ENCODE results near the gene ZNF433.
"Not testable (repeated sequence)": the region's sequence is repeated elsewhere in the genome, so short reads cannot be mapped to it uniquely, and the experiment has no call there.

The ZNF433 gene

DNA sequence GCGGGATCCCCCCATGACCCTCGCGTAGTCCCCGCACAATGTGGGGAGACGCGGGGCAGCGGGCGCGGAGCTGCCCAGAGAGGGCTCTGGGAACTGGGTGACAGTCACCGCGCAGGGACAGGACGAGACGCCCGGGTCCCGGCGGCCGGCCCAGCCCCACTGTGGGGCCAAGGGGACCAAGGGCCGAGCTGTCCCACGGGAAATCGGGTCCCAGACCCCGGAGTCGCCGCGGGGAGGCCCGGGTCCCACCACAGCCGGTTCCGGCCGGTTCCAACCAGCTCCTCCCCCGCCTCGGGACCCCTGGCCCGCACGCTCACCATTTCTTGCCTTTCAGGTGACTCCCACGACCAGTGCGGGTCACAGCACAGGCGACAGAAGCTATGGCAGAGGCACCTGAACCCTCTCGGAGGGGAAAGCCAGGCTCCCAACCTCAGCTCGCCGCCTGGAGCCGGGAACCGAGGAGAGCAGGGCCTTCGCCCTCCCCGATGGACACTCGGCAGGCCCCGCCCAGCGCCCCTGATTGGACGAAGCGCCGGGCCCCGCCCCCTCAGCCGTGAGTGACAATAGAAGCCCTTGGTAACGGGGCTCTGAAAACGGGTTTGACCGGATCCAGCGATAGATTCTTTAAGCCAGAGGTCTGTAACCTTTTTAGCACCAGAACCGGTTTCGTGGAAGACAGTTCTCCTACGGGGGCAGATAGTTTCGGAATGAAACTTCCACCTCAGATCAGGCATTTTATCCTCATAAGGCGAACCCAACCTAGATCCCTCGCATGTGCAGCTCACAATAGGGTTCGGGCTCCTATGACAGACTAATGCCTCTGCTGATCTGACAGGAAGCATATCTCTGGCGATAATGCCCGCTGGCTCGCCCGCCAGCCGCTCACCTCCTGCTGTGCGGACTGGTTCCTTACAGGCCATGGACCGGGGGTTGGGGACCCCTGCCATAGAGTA, at the start of gene ZNF433:
Gene ZNF433 (minus strand): TSS at position 460 of the 953 bp plus-strand sequence. CDS start 140 bp downstream, at position 320.
- peak; percentile 22 for DNase-seq (ENCODE audit: low read depth)

DNA sequence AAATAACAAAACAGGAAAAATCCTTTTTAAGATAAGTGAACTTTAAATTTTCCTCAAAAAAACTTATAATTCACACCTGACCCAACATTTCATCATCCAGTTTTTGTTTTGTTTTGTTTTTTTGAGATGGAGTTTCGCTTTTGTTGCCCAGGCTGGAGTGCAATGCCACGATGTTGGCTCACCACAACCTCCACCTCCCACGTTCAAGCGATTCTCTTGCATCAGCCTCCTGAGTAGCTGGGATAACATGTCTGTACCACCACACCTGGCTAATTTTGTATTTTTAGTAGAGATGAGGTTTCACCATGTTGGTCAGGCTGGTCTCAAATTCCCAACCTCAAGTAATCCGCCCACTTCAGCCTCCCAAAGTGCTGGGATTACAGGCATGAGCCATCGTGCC, 47.9 kb upstream of the ZNF433 start:
- DNase-seq (ENCODE audit: low read depth): not testable (repeated sequence)

DNA sequence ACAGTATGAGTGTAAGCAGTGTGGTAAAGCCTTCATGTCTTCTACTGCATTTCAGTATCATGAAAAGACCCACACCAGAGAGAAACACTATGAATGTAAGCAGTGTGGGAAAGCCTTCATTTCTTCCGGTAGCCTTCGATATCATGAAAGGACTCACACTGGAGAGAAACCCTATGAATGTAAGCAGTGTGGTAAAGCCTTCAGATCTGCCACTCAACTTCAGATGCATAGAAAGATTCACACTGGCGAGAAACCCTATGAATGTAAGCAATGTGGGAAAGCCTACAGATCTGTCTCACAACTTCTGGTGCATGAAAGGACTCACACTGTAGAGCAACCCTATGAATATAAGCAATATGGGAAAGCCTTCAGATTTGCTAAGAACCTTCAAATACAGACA, 41.9 kb upstream of the ZNF433 start:
- DNase-seq (ENCODE audit: low read depth): no peak

DNA sequence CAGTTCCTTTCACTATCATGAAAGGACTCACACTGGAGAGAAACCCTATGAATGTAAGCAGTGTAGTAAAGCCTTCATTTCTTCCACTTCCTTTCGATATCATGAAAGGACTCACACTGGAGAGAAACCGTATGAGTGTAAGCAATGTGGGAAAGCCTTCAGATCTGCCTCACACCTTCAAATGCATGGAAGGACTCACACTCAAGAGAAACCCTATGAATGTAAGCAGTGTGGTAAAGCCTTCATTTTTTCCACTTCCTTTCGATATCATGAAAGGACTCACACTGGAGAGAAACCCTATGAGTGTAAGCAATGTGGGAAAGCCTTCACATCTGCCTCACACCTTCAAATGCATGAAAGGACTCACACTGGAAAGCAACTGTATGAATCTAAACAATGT, 40.9 kb upstream of the ZNF433 start:
- DNase-seq (ENCODE audit: low read depth): not testable (repeated sequence)

DNA sequence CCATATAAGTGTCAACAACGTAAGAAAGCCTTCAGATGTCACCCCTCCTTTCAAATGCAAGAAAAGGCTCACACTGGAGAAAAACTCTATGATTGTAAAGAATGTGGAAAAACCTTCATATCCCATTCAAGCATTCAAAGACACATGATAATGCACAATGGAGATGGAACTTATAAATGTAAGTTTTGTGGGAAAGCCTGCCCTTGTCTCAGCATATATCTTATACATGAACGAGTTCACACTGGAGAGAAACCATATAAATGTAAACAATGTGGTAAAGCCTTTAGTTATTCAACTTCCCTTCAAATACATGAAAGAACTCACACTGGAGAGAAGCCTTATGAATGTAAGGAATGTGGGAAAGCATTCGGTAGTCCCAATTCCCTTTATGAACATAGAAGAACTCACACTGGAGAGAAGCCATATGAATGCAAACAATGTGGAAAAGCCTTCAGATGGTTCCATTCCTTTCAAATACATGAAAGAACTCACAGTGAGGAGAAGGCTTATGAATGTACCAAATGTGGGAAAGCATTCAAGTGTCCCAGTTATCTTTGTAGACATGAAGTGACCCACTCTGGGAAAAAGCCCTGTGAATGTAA, 40.2 kb upstream of the ZNF433 start:
- DNase-seq (ENCODE audit: low read depth): no peak

DNA sequence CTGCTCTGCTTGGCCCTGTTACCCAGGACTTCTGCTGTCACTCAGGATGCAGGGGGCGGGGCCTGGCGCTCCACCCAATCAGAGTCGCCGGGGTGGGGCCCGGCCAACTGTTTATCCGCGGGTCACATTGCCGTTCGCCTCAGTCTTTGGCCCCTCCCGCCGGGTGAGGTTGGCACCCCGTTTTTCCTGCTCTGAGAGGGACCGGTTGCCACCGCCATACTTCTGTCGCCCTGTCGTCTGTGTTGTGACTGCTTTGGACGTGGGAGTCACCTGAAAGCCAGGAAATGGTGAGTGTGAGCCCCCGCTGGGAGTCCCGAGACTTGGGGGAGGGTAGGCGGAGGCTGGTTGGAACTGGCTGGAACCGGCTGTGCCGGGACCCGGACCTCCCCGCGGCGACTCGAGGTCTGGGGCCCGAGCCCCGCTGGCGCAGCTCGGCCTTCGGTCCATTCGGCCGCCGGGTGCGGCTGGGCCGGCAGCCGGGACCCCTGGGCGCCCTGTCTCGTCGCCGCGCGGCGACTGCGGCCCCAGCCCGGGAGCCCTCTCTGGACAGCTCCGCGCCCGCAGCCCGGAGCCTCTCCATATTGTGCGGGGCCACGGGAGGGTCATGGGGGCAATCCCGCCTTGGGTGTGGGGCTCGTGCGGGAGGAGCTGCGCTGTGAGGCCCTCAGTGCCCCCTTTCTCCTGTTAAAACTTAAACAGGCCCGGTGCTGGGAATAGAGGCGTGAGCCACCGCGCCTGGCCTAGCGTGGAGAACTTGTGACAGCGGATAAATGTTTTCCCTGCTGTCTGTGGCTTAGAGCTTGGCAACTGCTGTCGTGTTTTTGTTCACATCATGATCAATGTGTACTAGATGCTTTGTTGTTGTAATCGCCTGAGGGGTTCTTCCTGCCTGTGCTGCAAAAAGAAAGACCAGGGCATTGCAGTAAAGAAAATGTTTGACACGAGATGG, 29.4 kb upstream of the ZNF433 start, which contains the start of gene ZNF844:
Gene ZNF844 (plus strand): TSS at position 142 of the 949 bp plus-strand sequence. CDS start 143 bp downstream, at position 285.
- DNase-seq (ENCODE audit: low read depth): peak; percentile 41

DNA sequence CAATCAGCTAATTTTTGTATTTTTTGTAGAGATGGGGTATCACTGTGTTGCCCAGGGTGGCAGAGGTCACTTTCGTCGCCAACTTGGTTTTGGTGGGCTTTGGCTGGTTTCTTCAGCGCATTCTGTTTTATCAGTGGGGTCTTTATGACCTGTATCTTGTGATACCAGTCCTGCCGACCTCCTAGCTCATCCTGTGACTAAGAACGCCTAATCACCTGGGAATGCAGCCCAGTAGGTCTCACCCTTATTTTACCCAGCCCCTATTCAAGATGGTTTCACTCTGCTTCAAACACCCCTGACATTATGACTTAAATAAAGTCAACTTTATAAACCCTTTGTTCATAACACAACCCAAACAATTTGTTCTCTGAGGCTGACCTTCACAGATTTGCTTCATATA, 20.3 kb upstream of the ZNF433 start:
- no peak for DNase-seq (ENCODE audit: low read depth)

DNA sequence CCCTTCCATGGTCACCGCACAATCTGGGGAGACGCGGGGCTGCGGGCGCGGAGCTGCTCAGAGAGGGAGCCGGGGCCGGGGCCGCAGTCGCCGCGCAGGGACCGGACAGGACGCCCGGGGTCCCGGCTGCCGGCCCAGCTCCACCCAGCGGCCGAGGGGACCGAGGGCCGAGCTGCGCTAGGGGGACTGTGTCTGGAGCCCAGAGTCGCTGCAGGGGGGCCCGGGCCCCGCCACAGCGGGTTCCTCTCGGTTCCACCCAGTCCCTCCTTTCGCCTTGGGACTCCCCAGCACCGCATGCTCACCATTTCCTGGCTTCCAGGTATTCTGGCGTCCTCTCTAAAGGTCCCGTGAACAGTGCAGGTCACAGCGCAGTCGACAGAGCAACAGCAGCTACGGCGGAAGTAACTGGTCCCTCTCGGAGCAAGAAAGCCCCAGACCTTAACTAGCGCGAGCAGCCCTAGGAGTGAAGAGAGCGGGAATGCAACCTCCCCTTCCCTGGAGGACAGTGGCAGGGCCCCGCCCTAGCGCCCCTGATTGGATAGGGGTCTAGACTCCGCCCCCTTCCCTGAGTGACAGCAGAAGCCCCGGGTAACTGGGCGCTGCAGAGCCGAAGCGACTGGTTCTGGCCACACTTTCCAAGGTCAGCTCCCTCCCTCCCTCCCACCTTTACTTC, 17.2 kb upstream of the ZNF433 start, which contains the start of gene ZNF878:
Gene ZNF878 (minus strand): TSS at position 465 of the 673 bp plus-strand sequence. CDS start 160 bp downstream, at position 305.
- peak; percentile 36 for DNase-seq (ENCODE audit: low read depth)

DNA sequence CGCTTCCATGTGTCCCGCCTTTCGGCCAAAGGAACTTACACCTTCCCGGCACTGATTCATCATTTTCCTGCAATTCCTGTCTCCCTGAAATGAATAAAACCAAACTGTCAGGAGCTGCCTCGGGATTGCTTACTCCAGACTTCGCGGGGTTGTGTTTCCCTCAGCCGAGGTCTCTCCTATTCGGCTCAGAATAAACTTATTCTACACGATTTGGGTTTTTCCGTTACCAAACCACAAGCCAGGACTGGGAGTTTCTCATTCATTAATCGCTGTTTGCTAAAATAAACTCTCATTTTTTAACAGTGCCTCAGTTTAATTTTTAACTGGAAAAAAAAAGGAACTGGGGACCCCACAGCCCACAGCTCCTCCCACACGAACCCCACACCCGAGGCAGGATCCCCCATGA, 16.6 kb upstream of the ZNF433 start:
- DNase-seq (ENCODE audit: low read depth): no peak

DNA sequence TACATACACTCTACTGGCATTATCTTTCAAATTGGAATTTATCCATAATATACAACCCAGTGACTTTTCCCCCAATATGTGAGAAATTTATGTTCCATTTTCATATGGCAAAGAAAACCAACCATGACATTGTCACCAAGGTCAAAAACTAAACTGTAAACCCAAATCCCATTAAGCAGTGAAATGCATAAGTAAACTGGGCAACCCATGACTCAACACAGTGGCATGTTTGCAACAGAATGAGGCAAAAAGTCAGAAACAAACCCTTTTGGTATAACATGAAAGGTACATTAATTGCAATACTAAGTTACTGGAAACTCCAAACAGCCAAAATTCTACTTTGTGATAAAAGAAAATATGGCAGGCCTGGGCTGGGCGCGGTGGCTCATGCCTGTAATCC, 12.4 kb upstream of the ZNF433 start:
- DNase-seq (ENCODE audit: low read depth): no peak

DNA sequence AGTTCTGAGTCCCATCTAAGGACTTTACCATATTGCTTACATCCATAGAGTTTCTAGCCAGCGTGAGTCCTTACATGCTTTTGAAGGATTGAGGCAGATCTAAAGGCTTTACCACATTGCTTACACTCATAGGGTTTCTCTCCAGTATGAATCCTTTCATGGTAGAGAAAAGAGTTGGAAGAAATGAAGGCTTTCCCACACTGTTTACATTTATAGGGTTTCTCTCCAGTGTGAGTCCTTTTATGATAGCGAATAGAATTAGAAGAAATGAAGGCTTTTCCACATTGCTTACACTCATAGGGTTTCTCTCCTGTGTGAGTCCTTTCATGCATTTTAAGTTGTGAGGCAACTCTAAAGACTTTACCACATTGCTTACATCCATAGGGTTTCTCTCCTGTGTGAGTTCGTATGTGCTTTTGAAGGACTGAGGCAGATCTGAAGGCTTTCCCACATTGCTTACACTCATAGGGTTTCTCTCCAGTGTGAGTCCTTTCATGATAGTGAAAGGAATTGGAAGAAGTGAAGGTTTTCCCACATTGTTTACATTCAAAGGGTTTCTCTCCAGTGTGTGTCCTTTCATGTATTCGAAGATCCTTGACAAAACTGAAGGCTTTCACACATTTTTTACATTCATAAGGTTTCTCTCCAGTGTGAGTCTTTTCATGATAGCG, 8.4 kb upstream of the ZNF433 start:
- no peak for DNase-seq (ENCODE audit: low read depth)

DNA sequence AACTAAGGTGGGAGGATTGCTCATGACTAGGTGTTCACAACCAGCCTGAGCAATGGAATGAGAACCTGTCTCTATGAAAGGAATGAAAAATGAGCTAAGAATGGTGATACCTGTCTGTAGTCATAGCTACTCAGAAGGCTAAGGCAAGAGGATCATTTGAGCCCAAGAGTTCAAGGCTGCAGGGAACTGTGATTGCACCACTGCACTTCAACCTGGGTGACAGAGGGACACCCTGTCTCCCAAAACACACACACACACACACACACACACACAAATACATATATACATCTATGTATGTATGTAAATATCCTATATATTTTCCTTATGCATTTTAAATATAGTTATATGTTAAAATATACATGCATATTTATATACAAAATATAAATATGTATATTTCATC, 7.4 kb upstream of the ZNF433 start:
- DNase-seq (ENCODE audit: low read depth): no peak

DNA sequence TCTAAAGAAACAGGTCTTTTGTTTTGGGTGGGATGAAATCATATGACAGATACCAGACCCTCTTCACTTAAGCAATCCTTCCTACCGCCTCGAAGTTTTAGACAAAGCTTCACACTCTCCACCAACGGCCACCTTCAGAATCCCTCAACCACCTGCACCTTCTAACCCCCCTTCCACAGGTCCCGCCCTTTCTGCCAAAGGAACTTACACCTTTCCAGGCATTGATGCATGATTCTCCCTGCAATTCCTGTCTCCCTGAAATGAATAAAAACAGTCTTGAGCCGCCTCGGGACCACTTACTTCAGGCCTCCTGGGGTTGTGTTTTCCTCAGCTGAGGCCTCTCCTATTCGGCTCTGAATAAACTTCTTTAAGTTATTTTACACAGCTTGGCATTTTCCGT, 859 bp downstream of the ZNF433 start:
- DNase-seq (ENCODE audit: low read depth): no peak

DNA sequence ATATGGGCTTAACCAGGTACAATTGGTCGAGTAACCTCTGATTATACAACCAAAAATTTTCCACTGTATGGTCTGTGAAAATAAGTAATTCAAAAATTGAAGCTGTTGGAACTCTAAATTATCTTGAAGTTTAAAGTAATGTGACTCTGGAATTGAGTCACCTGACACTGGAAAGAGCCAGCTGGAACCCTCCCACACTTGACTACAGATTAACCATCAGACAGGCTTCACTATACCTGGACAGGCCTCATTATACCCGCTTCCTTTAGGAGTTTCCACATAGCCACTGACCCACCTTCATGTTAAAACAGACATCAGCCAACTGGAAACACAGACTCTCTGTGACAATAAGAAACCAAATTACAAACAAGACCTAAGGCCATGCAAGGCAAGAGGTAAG, 1.3 kb downstream of the ZNF433 start:
- no peak for DNase-seq (ENCODE audit: low read depth)

DNA sequence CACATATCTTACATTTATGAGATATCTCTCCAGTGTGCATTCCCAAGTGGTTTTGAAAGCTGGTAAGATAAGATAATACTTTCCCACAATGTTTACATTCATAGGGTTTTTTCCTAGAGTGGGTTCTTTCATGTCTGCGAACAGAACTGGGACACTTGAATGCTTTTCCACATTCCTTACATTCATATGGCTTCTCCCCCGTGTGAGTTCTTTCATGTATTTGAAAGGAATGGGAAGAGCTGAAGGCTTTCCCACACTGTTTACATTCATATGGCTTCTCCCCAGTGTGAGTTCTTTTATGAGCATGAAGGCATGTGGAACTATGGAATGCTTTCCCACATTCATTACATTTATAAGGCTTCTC, 19.7 kb downstream of the ZNF433 start:
- DNase-seq (ENCODE audit: low read depth): no peak

DNA sequence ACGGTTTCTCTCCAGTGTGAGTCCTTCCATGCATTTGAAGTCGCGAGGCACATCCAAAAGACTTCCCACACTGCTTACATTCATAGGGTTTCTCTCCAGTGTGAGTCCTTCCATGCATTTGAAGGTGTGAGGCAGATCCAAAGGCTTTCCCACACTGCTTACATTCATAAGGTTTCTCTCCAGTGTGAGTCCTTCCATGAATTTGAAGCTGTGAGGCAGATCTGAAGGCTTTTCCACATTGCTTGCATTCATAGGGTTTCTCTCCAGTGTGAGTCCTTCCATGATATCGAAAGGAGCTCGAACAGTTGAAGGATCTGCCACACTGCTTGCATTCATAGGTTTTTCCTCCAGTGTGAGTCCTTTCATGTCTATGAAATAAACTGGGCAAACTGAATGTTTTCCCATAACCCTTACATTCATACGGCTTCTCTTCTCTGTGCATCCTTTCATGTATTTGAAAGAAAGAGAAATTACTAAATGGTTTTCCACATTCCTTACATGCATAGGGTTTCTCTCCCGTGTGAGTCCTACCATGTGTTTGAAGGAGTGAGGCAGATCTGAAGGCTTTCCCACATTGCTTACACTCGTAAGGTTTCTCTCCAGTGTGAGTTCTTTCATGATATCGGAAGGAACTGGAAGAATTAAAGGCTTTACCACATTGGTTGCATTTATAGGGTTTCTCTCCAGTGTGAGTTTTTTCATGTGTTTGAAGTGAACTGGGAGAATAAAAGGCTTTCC, 20.3 kb downstream of the ZNF433 start:
- DNase-seq (ENCODE audit: low read depth): no peak

DNA sequence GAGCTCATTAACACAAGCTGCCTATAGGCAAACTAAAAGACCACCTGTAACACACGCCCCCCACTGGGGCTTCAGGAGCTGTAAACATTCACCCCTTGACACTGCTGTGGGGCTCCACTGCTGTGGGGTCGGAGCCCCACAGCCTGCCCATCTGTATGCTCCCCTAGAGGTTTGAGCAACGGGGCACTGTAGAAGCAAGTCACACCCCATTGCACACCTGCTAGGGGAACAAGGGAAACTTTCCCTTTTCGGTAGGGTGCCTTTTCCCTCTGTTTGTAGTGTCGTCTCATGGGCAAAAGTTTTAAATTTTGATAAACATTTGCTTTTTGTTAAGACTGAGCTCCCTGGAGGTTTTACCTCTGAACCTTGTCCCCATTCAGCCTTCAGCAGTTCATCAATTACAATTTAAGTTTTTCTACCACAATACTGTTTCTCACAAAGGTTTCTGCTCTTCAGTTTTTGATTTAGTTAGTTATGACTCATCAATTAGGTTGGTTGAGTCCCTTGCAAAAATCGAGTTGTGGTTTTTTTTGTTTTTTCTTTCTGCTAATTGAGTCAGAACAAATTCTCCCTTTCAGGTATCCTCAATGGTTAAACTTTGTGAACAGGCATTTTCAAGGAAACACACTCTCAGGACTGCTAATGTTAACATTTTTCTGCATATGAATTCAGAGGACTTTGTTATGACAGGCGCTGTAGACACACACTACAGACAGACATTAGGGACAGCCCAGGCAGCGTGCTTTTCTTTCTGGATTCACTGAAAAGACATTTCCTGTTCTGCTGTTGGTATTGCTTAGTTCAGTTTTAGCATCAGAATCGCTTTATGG, 35.1 kb downstream of the ZNF433 start:
- peak; percentile 14 for DNase-seq (ENCODE audit: low read depth)

DNA sequence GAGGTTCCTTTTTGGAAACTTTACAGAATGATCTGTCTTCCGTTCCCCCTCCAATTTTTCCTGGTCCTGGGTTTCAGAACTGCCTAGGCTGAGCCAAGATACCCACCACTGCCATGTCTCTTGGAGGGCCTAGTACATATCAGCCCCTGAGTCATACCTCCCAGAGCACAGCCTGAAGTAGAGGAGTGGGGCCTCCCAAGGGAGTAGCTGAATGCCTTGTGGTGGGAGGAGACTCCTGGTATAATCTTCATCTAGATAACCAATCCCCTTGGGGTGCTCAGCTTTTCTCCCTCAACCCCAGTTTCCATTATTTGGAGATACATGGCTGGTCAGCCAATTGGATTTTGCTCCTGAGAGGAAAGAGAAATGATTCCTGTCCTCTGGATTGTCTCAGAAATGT, 40.3 kb downstream of the ZNF433 start:
- peak; percentile 24 for DNase-seq (ENCODE audit: low read depth)

DNA sequence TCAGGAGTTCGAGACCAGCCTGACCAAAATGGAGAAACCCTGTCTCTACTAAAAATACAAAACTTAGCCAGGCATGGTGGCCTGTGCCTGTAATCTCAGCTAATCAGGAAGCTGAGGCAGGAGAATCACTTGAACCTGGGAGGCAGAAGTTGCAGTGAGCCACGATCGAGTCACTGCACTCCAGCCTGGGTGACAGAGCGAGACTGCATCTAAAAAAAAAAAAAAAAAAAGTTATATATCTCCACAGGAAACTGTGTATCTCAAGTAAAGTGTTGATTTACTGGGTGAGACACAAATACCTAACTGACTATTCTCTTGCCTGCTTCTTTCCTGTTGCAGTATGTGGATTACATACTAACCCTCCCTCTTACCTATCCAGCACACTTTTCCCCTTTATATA, 43.6 kb downstream of the ZNF433 start:
- not testable (repeated sequence) for DNase-seq (ENCODE audit: low read depth)
